Left lung (tissue), 14 donors: Measurements from ENCODE around the gene SHFL. TPM values are rescaled to one million over a fixed set of nuclear protein-coding genes. Genes with fewer than 3 reads are reported as not detected.

Source experiments
- ATAC-seq: fragments of 200-7000 bp; cut with Tn5 transposase; one replicate; pipeline ENCODE4 v1.9.1; 2020; ENCODE audit warnings: moderate library complexity
- DNase-seq, 4 donors: peaks; one replicate each; pipeline ENCODE4 v3.0.0-alpha.2; 2013 to 2020
- H3K27ac ChIP-seq, 2 donors: fragments of 200-600 bp; sonication (generic) in 1 of 2; one replicate each; pipeline versions ENCODE4 v1.5.0 to v1.8.0; 2020 to 2021
- H3K27me3 ChIP-seq, 2 donors: fragments of 200-600 bp; sonication (generic) in 1 of 2; one replicate each; pipeline versions ENCODE4 v1.5.0 to v1.8.0; 2020 to 2021
- H3K36me3 ChIP-seq, 2 donors: fragments of 200-600 bp; sonication (generic) in 1 of 2; one replicate each; pipeline versions ENCODE4 v1.5.0 to v1.8.0; 2020 to 2021
- H3K4me1 ChIP-seq, 2 donors: fragments of 200-600 bp; one replicate each; pipeline ENCODE4 v1.8.0; 2021
- H3K4me3 ChIP-seq, 2 donors: fragments of 200-600 bp; sonication (generic) in 1 of 2; one replicate each; pipeline versions ENCODE4 v1.5.0 to v1.8.0; 2020 to 2021; ENCODE audit warnings: mild to moderate bottlenecking in 1 of 2
- H3K9me3 ChIP-seq, 2 donors: fragments of 200-600 bp; sonication (generic) in 1 of 2; one replicate each; pipeline versions ENCODE4 v1.5.0 to v1.8.0; 2020 to 2021
- CTCF ChIP-seq, 2 donors: fragments of 200-600 bp; sonication (generic) in 1 of 2; IDR thresholded peaks; one replicate each; pipeline versions ENCODE4 v1.5.0 to v1.8.0; 2021; ENCODE audit warnings: antibody characterized with exemption in 2 of 2
- intact Hi-C, 2 donors: fragments of 100-400 bp; cut with DNase I; formaldehyde crosslinking; loops; one replicate each; pipeline versions ENCODE4 v1.11.2 to v1.14.2; 2022
- long read RNA-seq, 12 donors: library from polyadenylated mRNA in 2 of 12; unstranded in 2 of 12; transcript quantifications; one replicate each; pipeline ENCODE4 v2.0.0 and lab custom pipeline, GENCODE V29; 2019 to 2026
- polyA plus RNA-seq, 6 donors: library from polyadenylated mRNA; unstranded; fragments of 120-200 nt; gene quantifications; one replicate each; pipeline ENCODE4 v1.2.1, GENCODE V29; 2013; ENCODE audit not compliant: insufficient read length in 6 of 6
- total RNA-seq, 2 donors: library from RNA; stranded (reverse); fragmentation: NEBNext Ultra II Directional; extraction: Animal tissue kit (Norgen Biotek cat#: 25700); gene quantifications; one replicate each; pipeline ENCODE4 v1.2.1, GENCODE V29; 2021
- donor health status: DM: no; HTN: yes; CAD: no.
- donor health status: DM: no; HTN: no; CAD: no.

The SHFL gene
- total RNA-seq, result 10 to 100 TPM; 30.9 to 38.8 TPM
- polyA plus RNA-seq, result 10 to 100 TPM; 28.8 to 41.6 (median 35.8) TPM
- long read RNA-seq, donor 1, transcript C19orf66-201 (8 exons, 2,117 nt), result minor isoform, 16 of 60 reads
- long read RNA-seq, donor 1, transcript C19orf66-204 (1 exons, 1,655 nt), result major isoform, 26 of 60 reads
- long read RNA-seq, donor 1, transcript C19orf66-203 (7 exons, 2,079 nt), result minor isoform, 10 of 60 reads
- long read RNA-seq, donor 1, partial matches to known transcripts, result 5 of 60 reads
- long read RNA-seq, donor 1, other reads (novel, unspliced or antisense), result 0 of 60 reads
- long read RNA-seq, donor 2, transcript C19orf66-203 (7 exons, 2,079 nt), result minor isoform, 8 of 45 reads
- long read RNA-seq, donor 2, transcript C19orf66-204 (1 exons, 1,655 nt), result major isoform, 27 of 45 reads
- long read RNA-seq, donor 2, transcript C19orf66-201 (8 exons, 2,117 nt), result minor isoform, 8 of 45 reads
- long read RNA-seq, donor 2, partial matches to known transcripts, result 0 of 45 reads
- long read RNA-seq, donor 2, other reads (novel, unspliced or antisense), result 0 of 45 reads
- long read RNA-seq, donor 3, transcript C19orf66-204 (1 exons, 1,655 nt), result major isoform, 13 of 23 reads
- long read RNA-seq, donor 3, transcript C19orf66-201 (8 exons, 2,117 nt), result minor isoform, 5 of 23 reads
- long read RNA-seq, donor 3, transcript C19orf66-203 (7 exons, 2,079 nt), result minor isoform, 5 of 23 reads
- long read RNA-seq, donor 3, partial matches to known transcripts, result 0 of 23 reads
- long read RNA-seq, donor 3, other reads (novel, unspliced or antisense), result 0 of 23 reads
- long read RNA-seq, donor 4, transcript C19orf66-201 (8 exons, 2,117 nt), result major isoform, 21 of 32 reads
- long read RNA-seq, donor 4, partial matches to known transcripts, result 0 of 32 reads
- long read RNA-seq, donor 4, other reads (novel, unspliced or antisense), result 5 of 32 reads
- long read RNA-seq, donor 5, transcript C19orf66-201 (8 exons, 2,117 nt), result minor isoform, 11 of 37 reads
- long read RNA-seq, donor 5, transcript C19orf66-204 (1 exons, 1,655 nt), result major isoform, 20 of 37 reads
- long read RNA-seq, donor 5, transcript C19orf66-203 (7 exons, 2,079 nt), result minor isoform, 6 of 37 reads
- long read RNA-seq, donor 5, partial matches to known transcripts, result 0 of 37 reads
- long read RNA-seq, donor 5, other reads (novel, unspliced or antisense), result 0 of 37 reads
- long read RNA-seq, donor 6, transcript C19orf66-204 (1 exons, 1,655 nt), result major isoform, 11 of 24 reads
- long read RNA-seq, donor 6, transcript C19orf66-203 (7 exons, 2,079 nt), result minor isoform, 6 of 24 reads
- long read RNA-seq, donor 6, transcript C19orf66-201 (8 exons, 2,117 nt), result minor isoform, 6 of 24 reads
- long read RNA-seq, donor 6, partial matches to known transcripts, result 0 of 24 reads
- long read RNA-seq, donor 6, other reads (novel, unspliced or antisense), result 0 of 24 reads
- long read RNA-seq, donor 7, transcript C19orf66-204 (1 exons, 1,655 nt), result major isoform, 13 of 21 reads
- long read RNA-seq, donor 7, partial matches to known transcripts, result 0 of 21 reads
- long read RNA-seq, donor 7, other reads (novel, unspliced or antisense), result 0 of 21 reads
- long read RNA-seq, donor 8, transcript C19orf66-201 (8 exons, 2,117 nt), result minor isoform, 10 of 44 reads
- long read RNA-seq, donor 8, transcript C19orf66-204 (1 exons, 1,655 nt), result major isoform, 29 of 44 reads
- long read RNA-seq, donor 8, partial matches to known transcripts, result 0 of 44 reads
- long read RNA-seq, donor 8, other reads (novel, unspliced or antisense), result 0 of 44 reads
- long read RNA-seq, donor 9, partial matches to known transcripts, result 0 of 2 reads
- long read RNA-seq, donor 9, other reads (novel, unspliced or antisense), result 0 of 2 reads
- long read RNA-seq, donor 10, transcript C19orf66-201 (8 exons, 2,117 nt), result major isoform, 18 of 22 reads
- long read RNA-seq, donor 10, partial matches to known transcripts, result 1 of 22 reads
- long read RNA-seq, donor 10, other reads (novel, unspliced or antisense), result 0 of 22 reads
- long read RNA-seq, donor 11, result 0 reads
- long read RNA-seq, donor 12, transcript C19orf66-203 (7 exons, 2,079 nt), result minor isoform, 6 of 40 reads
- long read RNA-seq, donor 12, transcript C19orf66-204 (1 exons, 1,655 nt), result major isoform, 26 of 40 reads
- long read RNA-seq, donor 12, transcript C19orf66-201 (8 exons, 2,117 nt), result minor isoform, 6 of 40 reads
- long read RNA-seq, donor 12, partial matches to known transcripts, result 0 of 40 reads
- long read RNA-seq, donor 12, other reads (novel, unspliced or antisense), result 0 of 40 reads

- DNase-seq, result peak; percentile 77 to 96 (median 87)
- intact Hi-C loops, result no loop called here
- Histone ChIP-seq H3K27me3 (no peaks in the 10 kb centered on the region), H3K4me3 (peak within 1 kb of the TSS; percentile 91 to 100), H3K4me1 (peaks cover 0 to 11% of the 10 kb centered on the region in 2 donors), H3K27ac (peak within 1 kb of the TSS; percentile 79 to 84), H3K36me3 (peaks cover 0 to 21% of the 10 kb centered on the region in 2 donors), H3K9me3 (no peaks in the 10 kb centered on the region)
- no peak for TF ChIP-seq CTCF (IDR thresholded peaks at IDR 0.05)
- peak; percentile 99 for ATAC-seq
Observed at GRCh38 chr19:10085641-10086590, at the start of gene SHFL. Gene SHFL (plus strand): TSS chr19:10086317. CDS start chr19:10086428, 111 bp downstream.

GRCh38 chr19:10036601-10037071 lies 49.5 kb upstream of the SHFL start:
- Histone ChIP-seq H3K9me3 (peaks cover 0 to 6% of the 10 kb centered on the region in 2 donors), H3K4me1 (no peaks in the 10 kb centered on the region), H3K36me3 (no peaks in the 10 kb centered on the region), H3K4me3 (no peak overlapping the region), H3K27ac (no peak overlapping the region), H3K27me3 (peaks cover 4 to 66% of the 10 kb centered on the region in 2 donors)
- ATAC-seq (no peak), DNase-seq (no peak)
- no peak for TF ChIP-seq CTCF (IDR thresholded peaks at IDR 0.05)
- intact Hi-C loops, result no loop called here

GRCh38 chr19:10037367-10037766 lies 48.8 kb upstream of the SHFL start:
- Histone ChIP-seq H3K27ac (no peak overlapping the region), H3K9me3 (peaks cover 0 to 13% of the 10 kb centered on the region in 2 donors), H3K36me3 (no peaks in the 10 kb centered on the region), H3K4me1 (no peaks in the 10 kb centered on the region), H3K4me3 (no peak overlapping the region), H3K27me3 (peaks cover 4 to 59% of the 10 kb centered on the region in 2 donors)
- DNase-seq (no peak), ATAC-seq (no peak)
- TF ChIP-seq CTCF (IDR thresholded peaks at IDR 0.05), result no peak
- intact Hi-C loops, result no loop called here
